ENCODE measurements around the gene TSGA10IP. TPM values are rescaled to one million over a fixed set of nuclear protein-coding genes. Genes with fewer than 3 reads are reported as not detected.
"Not testable (repeated sequence)": the region's sequence is repeated elsewhere in the genome, so short reads cannot be mapped to it uniquely, and the experiment has no call there.

Gene TSGA10IP
- polyA plus RNA-seq, 1 donor: 0.32 TPM

DNA sequence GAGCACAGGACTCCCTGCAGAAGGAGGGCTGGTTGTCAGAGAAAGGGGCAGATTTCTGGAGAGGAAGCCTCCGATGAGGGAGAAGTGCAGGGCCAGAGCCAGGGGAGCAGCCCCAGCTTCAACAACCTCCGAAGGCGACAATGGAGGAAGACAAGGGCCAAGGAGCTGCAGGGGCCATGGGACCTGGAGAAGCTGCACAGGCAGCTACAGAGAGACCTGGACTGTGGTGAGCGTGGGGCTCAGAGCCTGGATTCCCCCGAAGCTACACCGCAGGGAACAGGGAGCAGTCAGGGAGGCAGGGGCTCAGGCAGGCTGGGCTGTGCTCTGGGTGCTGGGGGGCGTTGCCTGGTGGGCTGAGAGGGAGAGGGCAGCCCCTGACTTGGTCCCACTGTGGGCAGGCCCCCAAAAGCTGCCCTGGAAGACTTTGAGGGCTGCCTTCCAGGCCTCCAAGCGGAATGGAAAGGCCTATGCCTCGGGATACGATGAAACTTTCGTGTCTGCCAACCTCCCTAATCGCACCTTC is 2.4 kb downstream of the TSGA10IP start:
- DNase-seq: no peak

DNA sequence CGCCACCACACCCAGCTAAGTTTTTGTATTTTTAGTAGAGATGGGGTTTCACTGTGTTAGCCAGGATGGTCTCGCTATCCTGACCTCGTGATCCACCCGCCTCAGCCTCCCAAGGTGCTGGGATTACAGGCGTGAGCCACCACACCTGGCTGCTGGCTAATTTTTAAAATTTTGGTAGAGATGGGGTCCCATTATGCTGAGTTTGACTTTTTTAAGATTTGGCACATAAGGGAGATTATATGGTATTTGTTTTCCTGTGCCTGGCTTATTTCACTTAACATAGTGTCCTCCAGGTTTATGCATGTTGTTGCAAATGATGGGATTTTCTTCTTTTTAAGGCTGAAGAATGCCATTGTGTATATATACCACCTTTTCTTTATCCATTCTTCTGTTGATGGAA is 5.4 kb downstream of the TSGA10IP start:
- DNase-seq: not testable (repeated sequence)

GRCh38 chr11:65951641-65952040 is 6.4 kb downstream of the TSGA10IP start:
- not testable (repeated sequence) for DNase-seq

- no peak for DNase-seq
These were observed 6.8 kb downstream of the TSGA10IP start for GRCh38 chr11:65952052-65952521.

GRCh38 chr11:65953471-65953870 is 8.2 kb downstream of the TSGA10IP start:
- no peak for DNase-seq

DNA sequence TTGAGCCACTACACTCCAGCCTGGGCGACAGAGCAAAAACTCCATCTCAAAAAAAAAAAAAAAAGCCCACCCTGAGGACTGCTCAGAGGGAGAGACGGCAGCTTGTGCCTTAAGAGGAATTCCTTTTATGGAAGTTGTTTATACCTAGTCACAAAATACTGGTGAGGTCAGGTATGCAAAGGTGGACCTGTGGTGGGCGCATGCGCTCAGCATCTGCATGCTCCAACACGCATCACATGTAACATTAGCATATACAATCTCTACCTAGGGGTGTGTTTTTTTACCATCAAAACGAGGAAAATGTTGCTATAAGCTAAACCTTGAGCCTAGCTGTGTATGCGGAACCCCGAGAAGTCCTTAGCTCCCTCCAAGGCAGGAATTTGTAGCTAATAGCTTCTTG is 9.5 kb downstream of the TSGA10IP start:
- DNase-seq: no peak

DNA sequence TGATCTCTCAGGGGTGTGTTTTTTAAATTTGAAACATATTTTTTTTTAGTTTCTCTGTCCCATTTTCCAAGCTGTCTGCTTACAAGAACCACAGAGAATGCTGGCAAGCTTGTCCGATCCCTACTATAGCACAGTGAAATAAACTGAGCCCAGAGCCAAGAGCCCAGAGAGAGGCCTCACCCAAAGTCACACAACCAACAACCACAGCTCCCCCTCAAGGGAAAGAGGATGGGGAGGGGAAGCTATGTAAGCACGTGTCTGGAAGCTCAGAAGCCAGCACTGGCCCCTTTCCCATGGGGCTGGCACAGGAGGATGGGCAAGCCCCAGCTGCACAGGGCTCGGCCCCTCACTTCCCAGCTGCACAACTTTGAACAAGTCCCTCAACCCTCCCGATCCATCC is 13.0 kb downstream of the TSGA10IP start:
- DNase-seq: no peak

DNA sequence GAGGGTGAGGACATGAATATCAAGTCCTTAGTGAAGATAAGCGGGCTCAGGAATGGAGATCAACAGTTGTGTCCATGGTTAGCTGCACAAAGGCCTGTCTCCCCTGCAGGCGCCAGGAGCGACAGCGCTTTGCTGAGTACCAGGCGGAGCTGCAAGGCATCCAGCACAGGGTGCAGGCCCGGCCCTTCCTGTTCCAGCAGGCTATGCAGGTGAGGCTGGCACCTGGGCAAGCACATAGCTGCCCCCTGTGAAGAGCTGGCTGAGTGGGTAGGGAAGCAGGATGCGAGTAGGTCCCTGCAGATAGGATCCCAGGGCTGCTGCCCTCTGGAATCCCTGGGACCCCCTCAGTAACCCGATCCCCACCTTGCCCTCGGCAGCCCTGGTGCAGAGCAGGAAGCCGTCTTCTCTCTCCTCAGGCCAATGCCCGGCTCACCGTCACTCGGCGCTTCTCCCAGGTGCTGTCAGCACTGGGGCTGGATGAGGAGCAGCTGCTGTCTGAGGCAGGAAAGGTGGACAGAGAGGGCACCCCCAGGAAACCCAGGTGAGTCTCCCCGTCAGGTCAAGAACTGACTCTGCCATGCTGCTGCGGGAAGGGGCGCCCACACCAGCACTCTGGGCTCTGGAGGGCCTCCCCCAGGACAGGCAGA is 13.6 kb downstream of the TSGA10IP start:
- DNase-seq: no peak

GRCh38 chr11:65960824-65961266 is 15.6 kb downstream of the TSGA10IP start:
- no peak for DNase-seq

- DNase-seq: peak; percentile 98
These were observed 16.2 kb downstream of the TSGA10IP start, which contains the start of gene SART1 for GRCh38 chr11:65961267-65962140. TSS of gene SART1 (plus strand) at chr11:65961734. CDS start at chr11:65961781, 47 bp downstream.

- DNase-seq: no peak
These were observed 16.9 kb downstream of the TSGA10IP start for GRCh38 chr11:65962141-65962564.

DNA sequence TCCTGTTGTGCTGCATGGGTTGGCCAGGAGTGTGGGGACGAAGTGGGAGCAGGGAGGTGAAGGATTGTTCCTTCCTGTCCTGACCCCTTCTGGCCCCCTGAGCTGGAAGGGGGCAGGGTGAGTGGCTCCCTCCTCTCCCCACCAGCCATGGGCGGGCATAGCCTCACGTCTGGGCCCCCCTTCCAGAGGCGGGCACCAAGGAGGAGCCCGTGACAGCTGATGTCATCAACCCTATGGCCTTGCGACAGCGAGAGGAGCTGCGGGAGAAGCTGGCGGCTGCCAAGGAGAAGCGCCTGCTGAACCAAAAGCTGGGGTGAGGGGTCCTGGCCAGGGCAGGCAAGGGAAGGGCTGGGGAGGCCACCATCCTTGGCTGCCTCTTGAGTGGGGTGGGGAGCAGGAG is 19.6 kb downstream of the TSGA10IP start:
- no peak for DNase-seq

DNA sequence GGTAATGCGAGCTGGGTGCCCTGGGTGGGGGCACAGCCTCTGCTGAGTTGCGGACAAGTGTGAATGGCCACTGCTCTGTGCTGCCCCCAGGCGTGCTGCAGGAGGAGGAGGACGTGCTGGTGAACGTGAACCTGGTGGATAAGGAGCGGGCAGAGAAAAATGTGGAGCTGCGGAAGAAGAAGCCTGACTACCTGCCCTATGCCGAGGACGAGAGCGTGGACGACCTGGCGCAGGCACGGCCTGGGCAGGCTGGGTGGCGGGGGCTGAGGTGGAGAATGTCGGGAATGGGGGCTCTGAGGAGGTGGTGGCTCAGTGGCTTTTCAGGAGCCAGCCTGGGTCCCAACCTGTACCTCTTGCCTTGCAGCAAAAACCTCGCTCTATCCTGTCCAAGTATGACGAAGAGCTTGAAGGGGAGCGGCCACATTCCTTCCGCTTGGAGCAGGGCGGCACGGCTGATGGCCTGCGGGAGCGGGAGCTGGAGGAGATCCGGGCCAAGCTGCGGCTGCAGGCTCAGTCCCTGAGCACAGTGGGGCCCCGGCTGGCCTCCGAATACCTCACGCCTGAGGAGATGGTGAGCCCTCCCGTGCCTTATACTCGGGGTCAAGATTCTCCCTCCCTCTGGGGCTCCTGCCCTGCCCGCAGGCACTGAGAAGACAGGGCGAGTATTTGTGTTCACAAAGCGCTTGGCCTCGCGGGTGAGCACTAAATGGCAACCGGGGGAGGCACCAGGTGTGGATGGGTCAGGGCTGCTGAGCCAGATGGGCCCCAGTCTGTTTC is 20.9 kb downstream of the TSGA10IP start:
- DNase-seq: no peak

GRCh38 chr11:65967329-65967934 is 22.2 kb downstream of the TSGA10IP start:
- DNase-seq: no peak

DNA sequence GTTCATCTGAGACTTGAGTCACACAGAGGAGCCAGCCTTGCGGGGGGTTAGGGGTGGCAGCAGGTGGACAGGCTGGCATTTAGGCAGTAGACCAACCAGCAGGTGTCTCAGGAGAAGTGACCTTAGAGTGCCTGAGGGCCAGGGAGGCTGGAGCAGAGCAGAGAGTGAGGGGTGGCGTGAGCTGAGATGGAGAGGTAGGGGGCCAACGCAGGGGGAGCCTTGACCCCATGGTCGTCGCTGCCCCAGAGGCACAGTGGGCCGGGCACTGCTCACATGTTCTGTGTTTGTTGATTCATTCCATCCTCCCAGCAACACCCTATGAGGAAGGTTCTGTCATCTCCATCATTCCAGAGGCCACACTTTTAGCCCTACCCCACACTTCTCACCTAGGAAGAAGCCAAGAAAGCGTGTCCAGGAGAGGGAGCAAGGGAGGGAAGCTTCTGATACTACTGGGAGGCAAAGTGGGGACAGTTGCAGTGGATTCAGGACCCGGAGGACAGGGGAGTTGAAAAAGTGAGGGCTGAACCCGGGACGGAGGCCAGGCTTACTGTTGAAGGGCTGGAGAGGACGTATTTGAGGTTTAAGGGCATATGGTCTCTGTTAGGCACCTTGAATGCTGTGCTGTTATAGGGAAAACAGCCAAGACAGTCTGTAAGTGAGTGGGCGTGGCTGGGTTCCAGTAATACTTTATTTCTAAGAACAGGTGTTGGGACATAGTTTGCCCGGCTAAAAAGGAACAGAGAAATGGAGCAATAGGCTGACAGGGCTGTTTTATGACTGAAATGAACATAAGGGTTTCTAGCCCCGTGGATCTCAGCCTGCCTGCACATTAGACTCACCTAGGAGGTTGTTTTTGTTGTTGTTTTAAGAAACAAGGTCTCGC is 23.6 kb downstream of the TSGA10IP start:
- DNase-seq: no peak

DNA sequence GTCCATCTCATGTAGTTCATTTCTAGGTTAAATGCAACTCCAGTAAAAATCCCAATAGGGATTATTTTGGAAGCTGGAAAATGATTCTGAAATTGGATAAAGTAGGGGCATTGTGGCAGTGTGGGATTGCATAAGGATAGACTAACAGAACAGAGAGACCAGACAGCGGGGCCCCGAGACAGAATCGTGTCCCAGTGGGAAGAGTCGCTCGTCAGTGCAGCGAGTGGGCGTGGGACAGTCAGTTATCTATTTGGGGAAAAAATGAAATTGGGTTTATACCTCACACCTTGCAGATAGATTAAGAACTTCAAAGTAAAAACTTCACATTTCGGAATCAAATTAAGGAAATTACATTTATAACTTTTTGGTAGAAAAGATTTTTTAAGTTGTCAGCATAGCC is 26.8 kb downstream of the TSGA10IP start:
- DNase-seq: no peak

DNA sequence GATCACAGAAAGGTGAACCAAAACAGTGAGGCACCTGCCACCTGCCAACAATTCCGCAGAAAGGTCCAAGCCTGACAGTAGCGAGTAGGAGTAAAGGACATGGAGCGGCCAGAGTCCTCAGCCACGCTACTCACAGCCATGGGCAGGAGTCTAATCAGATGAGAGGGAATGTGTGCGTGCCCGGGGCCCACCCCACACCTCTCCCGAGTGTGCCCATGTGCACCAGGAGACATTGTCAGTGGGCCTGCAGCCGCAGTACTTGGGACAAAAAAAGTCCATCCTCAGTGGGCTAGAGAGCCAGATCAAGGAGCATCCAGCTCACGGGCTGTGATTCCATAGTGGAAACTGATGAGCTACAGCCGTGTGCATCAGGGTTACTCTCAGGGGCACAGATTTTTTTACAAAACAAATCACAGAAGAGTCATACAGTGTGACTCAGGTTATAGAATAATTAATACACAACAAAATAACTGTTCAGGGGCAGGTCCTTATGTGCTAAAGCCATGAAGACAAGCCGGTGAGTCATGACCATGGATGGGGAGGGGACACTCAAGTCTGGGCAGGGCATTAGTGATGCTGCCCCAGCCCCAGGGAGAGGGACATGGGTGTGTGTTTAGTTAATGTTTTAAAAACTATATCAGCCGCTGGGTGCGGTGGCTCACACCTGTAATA is 28.3 kb downstream of the TSGA10IP start:
- no peak for DNase-seq

DNA sequence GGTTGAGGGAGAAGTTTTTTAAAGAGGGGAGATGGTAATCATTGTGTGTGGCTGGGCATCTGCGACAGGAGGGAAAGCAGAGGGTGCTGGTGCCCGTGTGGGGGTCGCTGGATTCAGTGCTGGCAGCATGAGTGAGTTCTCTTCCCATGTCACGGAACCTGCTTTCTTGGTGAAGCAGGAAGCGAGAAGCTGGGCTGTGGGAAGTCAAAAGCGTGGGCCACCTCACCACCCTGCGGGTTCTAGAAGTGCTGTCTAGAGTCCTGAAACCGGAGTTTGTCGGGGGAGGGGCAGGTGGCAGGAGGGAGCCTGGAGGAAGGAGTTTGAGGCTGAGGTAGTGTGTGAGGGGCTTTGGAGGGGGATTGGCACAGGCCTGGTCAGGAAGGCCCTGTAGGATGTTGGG is 30.5 kb downstream of the TSGA10IP start:
- DNase-seq: no peak

DNA sequence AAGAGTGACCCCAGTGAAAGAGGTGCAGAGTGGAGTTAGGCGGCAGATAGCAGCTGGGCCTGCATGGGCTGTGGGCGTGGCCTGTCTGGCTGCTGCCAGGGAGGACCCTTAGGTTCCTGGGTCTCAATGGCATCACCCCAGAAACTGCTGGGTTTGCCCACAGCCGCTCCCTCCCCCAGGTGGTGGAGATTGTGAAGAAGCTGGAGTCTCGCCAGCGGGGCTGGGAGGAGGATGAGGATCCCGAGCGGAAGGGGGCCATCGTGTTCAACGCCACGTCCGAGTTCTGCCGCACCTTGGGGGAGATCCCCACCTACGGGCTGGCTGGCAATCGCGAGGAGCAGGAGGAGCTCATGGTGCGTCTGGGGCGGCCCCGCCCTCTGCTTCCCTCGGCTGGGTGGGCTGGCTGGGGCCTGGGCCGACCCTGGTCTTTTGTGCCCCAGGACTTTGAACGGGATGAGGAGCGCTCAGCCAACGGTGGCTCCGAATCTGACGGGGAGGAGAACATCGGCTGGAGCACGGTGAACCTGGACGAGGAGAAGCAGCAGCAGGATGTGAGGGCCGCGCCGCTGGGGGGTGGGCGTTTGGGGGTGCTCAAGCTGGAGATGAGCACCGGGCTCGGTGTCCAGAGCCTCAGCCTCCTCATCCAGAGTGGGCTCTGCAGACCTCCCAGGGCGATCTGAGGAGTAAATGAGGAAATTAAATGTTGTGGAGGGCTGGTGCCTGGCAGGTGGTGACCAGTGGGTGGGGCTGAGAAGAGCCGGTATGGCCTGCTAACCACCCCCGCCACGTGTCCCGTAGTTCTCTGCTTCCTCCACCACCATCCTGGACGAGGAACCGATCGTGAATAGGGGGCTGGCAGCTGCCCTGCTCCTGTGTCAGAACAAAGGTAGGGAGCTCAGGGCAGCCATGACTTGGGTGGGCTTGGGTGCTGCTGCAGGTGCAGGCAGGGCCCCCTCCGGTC is 31.2 kb downstream of the TSGA10IP start:
- DNase-seq: no peak
